ENCODE data around the gene CTIF.

Gene CTIF

DNA sequence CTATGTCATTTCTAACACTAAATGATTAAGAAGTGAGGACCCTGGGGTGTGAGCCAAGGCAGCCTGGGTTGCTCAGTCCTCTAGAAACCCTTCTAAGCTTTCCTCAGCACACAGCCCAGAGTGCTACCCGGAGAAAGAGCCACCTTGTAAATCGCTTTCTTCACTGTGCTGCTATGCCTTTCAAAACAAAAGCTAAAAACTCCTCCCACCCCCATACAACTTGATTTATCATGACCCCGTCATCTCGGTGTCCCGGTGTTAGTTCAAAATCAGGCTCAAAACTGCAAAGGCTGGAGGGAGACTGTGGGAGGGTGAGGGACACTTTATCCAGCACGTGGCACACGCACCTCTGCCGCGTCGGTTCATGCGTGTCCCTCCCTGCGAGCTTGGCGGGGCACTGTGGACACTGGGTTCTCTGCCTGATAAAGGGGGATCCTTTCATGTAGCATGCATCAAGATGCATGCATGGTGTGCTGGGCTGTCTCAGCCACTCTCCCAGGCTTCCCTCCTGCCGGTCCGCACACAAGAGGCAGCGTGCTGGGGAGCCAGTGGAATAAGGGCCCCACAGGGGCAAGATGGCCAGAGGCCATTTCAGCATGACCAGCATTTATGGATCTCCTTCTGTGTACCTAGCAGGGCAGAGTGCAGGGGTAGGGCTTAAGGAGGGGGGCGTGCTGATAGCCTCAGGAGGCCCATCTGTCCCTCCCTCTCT, 241.5 kb downstream of the CTIF start:
- DNase-seq, result no peak

DNA sequence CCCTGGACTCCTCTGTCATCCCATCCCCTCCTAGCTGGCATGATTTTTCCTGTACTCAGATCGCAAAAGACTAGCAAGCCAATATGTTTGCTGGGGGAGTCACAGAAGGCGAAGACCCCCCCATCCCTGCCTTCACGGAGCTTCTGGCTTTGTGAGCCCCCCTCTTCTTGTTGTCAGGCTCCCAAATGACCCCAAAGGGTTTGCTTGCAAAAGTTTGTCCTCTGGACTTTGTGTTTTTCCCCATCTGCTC, 242.0 kb downstream of the CTIF start:
- no peak for DNase-seq

- DNase-seq, result peak; percentile 86 to 93 (median 91)
Measured at GRCh38 chr18:48781163-48781987, 242.5 kb downstream of the CTIF start.

GRCh38 chr18:48781988-48782363, 243.1 kb downstream of the CTIF start:
- no peak for DNase-seq

DNA sequence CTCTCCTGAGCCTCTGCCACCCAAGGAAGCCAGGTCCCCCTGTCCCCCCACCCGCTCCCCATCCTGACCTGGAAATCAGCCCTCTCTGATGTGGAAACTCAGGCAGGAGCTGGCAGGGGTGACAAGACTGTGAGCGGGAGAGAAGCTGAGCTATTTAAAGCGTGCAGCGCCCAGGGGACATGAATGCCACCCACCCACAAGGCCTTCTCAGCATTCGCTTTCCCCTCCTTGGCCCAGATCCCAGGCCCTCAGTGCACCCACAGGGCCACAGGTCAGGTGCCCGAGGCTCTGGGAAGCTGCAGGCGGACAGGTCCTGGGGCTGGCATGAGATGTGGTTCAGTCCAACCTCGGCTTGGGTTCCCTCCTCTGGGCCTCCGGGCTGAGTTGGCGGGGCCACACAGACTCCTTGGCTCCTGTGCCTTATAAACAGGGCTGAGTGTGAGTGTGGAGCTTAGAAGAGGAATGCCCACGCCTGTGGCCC, 243.6 kb downstream of the CTIF start:
- DNase-seq, result peak in 3 of 4 experiments; percentile 47 to 62 (median 55)

GRCh38 chr18:48783616-48784520, 245.0 kb downstream of the CTIF start:
- no peak for DNase-seq

DNA sequence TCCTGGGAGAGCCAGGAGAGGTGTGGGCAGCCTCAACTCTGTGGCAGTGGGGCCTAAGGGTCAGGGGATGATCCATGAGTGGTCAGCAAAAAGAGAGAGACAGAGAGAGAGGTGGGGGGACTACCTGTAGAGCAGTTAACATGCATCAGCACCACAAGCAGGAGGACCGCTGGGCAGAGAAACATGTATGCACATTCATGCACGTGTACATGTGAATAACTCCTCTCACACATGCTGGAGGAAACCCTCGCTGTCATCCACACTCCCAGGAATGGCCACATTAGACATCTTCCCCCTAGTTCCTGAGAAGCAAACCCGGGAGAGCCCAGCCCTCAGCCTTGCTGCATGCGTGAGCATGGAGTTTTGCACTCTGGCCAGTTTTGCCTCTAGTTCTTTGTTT, 245.8 kb downstream of the CTIF start:
- DNase-seq, result peak; percentile 55 to 62 (median 59)

GRCh38 chr18:48785091-48785614, 246.3 kb downstream of the CTIF start:
- peak; percentile 84 to 93 (median 92) for DNase-seq

- peak in 3 of 4 experiments; percentile 50 to 64 (median 53) for DNase-seq
Measured at GRCh38 chr18:48785736-48786454, 247.1 kb downstream of the CTIF start.

DNA sequence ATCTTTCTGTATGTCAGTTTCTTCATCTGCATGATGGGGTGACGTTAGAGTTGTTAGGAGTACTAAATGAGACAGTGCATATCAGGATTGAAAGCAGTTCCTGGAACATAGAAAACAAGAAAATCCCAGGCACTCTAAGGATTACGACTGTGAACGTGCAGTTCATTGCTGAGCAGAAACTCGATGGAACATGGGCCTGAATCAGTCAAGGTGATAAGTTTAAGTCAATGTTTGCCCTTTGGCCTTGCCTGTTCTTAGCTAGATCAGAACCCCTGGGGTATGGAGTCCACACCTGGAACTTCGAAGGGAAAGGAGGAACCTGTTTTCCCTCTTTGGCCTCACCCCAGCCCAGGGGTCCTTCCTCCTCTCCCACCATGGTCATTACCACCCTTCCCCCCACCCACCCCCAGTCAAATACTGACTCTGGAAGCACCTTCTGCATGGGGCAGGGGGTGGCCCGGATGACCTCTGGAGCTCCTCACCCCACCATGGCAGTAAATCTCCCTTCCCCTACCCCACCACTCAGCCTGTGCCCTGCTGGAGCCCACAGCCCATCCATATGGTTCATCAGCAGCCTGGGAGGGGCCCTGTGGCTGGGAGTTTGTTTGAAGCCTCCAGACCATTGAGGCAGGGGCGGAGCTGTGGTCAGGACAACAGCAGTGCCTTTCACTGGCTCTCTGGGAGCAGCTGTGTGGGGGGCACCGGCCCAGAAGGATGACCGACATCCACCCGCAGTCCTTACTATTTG, 247.8 kb downstream of the CTIF start:
- DNase-seq, result no peak

DNA sequence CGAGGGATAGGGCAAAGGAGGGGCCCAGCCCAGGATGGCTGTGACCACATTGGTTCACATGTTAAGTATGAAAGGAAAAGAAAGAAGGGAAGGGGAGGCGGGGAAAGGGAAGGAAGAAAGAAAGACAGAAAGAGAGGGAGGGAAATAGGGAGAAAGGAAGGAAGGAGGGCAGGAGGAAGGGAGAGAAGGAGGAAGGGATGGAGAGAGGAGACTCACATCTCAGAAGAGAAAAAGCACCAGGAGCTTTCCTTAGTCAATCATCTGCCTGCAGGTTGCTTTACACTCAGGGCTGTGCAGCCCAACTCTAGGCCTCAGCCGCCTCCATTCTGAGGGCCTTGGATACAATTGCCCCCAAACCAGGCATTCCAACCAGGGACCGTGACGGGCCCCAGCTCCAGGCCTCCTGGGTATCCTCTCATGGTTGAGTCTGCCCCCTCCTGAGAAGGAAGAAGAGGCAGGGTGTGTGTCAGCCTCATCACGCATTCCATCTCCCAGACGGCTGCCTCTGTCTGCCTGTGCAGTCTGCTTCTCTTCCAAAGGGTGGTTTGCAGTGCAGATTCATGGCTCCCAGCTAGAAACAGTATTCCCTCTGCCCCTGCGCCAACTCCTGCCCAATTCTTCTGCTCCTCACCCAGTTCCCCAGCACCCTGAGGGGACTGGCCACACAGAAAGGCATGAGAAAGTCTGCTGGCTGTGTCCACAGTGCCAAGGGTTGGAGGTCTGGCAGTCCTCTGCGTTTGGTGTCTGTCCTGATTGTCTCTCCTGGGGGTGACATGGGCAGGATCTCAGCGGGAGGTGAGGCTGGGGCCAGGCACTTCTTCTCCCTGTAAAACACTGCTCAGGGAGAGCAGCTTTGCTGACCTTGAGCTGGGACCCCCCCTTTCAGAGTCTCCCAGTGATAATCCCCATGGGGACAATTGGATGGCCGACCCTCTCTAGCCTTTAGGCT, 248.6 kb downstream of the CTIF start:
- DNase-seq, result no peak

DNA sequence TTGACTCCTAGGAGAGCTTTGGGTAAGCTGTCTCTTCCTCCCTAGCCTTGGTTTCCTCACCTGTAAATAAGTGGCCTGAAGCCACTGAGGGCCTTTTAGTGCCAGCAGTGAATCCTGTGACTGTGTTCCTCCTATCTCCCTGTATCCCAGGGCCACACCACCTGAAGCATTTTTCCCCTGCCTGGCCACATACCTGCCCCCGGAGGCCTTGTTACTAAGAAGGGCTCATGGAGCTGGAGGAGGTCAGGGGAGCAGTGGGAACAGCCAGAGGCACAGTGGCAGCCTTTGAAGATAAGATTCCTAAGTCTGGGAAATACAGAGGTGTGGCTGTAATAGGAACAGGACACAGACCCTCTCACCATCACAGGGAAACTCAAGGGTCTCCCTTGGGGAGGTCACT, 249.5 kb downstream of the CTIF start:
- DNase-seq, result no peak

DNA sequence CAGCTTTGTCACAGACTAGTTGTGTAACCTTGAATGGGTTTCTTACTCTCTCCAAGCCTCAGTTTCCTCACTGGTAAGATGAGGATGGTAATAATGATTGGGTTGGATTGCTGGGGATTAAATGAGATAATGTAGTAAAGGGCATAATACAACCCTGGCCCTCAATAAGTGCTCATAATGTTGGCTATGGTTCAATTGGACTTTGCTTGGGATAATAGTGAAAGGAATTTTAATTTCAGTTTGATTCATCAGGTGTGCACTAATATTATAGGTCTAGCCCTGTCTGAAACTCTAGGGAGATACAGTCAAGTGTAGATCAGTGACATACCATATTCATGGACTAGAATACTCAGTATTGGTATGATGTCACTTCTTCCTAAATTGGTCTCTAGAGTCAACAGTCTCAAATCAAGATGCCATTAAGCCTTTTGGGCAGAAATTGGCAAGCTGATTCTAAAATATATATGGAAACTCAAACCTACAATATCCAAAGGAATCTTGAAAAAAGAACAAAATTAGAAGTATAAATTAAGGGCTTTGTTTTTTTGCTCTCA, 250.5 kb downstream of the CTIF start:
- no peak for DNase-seq

DNA sequence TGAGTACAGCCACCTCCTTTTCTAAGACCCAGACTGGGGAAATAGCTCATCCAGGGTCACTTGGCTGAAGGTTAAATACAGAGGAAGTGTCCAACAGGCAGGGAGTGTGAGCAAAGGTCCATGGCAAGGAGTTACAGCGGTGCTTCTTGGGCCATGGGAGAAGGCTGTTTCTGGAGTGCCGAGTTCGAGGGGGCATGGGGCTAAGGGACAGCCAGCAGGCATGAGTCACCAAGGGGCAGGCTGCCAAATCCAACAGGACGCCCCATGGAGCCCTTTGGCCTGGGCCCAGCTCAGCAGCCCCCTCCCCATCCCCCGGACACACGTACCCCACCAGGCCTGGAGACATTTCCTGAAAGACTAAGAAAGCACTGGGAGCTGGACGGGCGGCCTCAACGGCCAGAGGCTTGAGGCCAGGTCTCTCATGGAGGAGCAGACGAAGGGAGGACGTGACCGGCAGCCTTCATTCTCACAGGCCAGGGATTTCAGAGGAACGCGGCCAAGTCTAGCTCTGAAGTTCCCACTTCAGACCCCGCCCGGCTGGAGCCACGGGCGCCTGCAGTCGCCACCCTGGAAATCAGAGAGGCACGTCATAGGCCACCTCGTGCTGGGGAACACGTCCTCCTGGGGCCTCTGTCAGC, 251.5 kb downstream of the CTIF start:
- peak in 3 of 4 experiments; percentile 58 to 65 (median 63) for DNase-seq

GRCh38 chr18:48790869-48791635, 252.2 kb downstream of the CTIF start:
- DNase-seq, result peak in 3 of 4 experiments; percentile 33 to 72 (median 60)

DNA sequence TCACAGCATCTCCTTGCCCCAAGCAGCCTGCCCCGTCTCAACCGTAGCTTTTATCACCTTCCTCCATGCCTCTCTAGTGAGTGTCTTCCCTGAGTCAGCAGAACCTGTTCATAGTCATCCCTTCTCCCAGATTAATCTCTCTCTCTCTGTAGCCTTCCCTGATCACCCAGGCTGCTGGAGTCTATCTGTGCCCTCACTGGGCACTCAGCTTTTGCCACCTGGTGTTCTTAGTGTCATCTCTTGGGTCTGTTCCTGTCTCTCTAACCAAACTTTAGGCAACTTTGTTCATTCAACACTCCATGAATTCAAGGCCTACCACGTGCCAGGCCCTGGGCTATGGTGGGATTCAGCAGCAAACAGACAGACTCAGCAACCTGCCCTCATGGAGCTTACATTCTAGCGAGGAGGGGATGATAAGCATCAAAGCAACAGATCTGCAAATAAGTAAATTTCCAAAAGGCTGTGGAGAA, 252.8 kb downstream of the CTIF start:
- no peak for DNase-seq

- DNase-seq, result no peak
Measured at GRCh38 chr18:48792141-48792540, 253.3 kb downstream of the CTIF start.
